Pancreas (tissue), 10 donors: ENCODE measurements around the gene POU5F1. TPM values are rescaled to one million over a fixed set of nuclear protein-coding genes. Genes with fewer than 3 reads are reported as not detected.

Source experiments
- ATAC-seq, 4 donors: fragments of 200-7000 bp; cut with Tn5 transposase; one replicate each; pipeline versions ENCODE4 v1.8.0 to v1.9.1; 2020; ENCODE audit warnings: mild to moderate bottlenecking in 4 of 4, moderate library complexity in 4 of 4
- DNase-seq, 6 donors: peaks; one replicate each; pipeline ENCODE4 v3.0.0-alpha.2; 2020
- FAIRE-seq: peaks from 2 replicates; lab custom pipeline; 2012; peaks lifted over from hg19 to GRCh38; lab: Jason Lieb, UNC
- H3K27ac ChIP-seq, 4 donors: fragments of 200-600 bp; sonication (generic); 1 replicate in 3 of 4; 2 replicates in 1 of 4; pipeline versions ENCODE4 v1.5.0 to v1.8.0; 2020
- H3K27me3 ChIP-seq, 4 donors: fragments of 200-600 bp; one replicate each; pipeline ENCODE4 v1.8.0; 2021
- H3K36me3 ChIP-seq, 3 donors: fragments of 200-600 bp; sonication (generic) in 1 of 3; one replicate each; pipeline versions ENCODE4 v1.5.0 to v1.8.0; 2020 to 2021
- H3K4me1 ChIP-seq, 3 donors: fragments of 200-600 bp; one replicate each; pipeline ENCODE4 v1.8.0; 2021
- H3K4me3 ChIP-seq, 4 donors: fragments of 200-600 bp; sonication (generic) in 2 of 4; one replicate each; pipeline versions ENCODE4 v1.5.0 to v1.8.0; 2020 to 2021
- H3K9me3 ChIP-seq, 4 donors: fragments of 200-600 bp; one replicate each; pipeline ENCODE4 v1.8.0; 2021
- WGBS, 2 donors: extraction: QIAGEN DNeasy Blood & Tissue Kit; methylation state at CpG; one replicate each; pipeline ENCODE4 v1.1.7; 2013; 5-methylcytosine and 5-hydroxymethylcytosine counted together
- intact Hi-C, 3 donors: fragments of 100-400 bp; cut with DNase I; formaldehyde crosslinking; loops; one replicate each; pipeline versions ENCODE4 v1.11.1 to v1.14.2; 2022
- polyA plus RNA-seq, 2 donors: library from polyadenylated mRNA; stranded (reverse); fragments of 200-250 nt; gene quantifications; one replicate each; pipeline ENCODE4 v1.2.3, GENCODE V29; 2013
- total RNA-seq, 6 donors: library from RNA; stranded (reverse); fragmentation: NEBNext Ultra II Directional in 4 of 6; extraction: Animal tissue kit (Norgen Biotek cat#: 25700) in 4 of 6; gene quantifications; one replicate each; pipeline versions ENCODE4 v1.2.1 to v1.2.4, GENCODE V29; 2021 to 2023
- TF ChIP-seq, protein P1 (sequence below), 4 donors: fragments of 200-600 bp; sonication (generic) in 3 of 4; IDR thresholded peaks; one replicate each; pipeline versions ENCODE4 v1.5.0 to v1.8.0; 2021; ENCODE audit warnings: antibody characterized with exemption in 4 of 4
- donor health status: healthy with polysubstance abuse.
- donor health status: DM: no; HTN: no; CAD: no; lungs with moderate emphysema.
- donor health status: DM: no; HTN: no; CAD: no.
- donor health status: control.
- donor health status: control.
- donor health status: Bipolar disorder and iron deficiency.
- donor health status: DM: yes; HTN: yes; CAD: no.
- donor health status: DM: no; HTN: no; CAD: no.
- donor health status: DM: no; HTN: no; CAD: no.
- donor health status: DM: yes; HTN: yes; CAD: no.

The POU5F1 gene
- total and polyA plus RNA-seq, 8 donors: 1.1 to 32.1 (median 4.3) TPM

DNA sequence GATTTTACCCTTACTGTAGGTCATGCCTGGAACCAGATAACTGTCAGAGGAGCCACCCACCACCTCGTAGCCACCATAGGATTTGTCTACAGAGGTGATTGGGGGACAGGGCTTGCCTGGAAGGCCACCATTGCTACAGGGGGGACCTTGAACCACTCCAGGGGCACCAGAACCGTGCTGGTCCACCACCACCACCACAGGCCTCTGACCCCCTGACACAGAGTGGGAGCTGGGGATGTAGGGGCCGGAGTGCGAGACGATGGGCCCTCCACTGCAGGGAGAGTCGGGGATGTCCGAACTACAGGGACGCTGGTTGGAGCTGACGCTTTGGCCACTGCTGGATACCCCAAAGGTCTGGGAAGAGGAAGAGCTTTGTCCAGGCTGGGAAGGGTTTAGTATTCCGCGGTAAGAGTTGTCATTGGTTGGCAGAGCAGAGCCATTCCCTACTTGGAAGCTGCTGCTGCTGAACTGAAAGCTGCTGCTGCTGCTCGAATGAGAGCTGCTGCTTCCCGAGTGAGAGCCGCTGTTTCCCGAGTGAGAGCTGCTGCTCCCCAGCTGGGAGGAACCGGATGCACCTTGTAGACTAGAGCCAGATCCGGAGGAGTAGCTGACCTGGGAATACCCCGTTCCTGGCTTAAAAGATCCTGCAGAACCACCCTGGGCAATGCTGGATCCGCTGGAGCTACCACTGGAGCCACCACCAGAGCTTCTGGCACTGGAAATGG lies 53.7 kb downstream of the POU5F1 start:
- TF ChIP-seq, protein P1, sequence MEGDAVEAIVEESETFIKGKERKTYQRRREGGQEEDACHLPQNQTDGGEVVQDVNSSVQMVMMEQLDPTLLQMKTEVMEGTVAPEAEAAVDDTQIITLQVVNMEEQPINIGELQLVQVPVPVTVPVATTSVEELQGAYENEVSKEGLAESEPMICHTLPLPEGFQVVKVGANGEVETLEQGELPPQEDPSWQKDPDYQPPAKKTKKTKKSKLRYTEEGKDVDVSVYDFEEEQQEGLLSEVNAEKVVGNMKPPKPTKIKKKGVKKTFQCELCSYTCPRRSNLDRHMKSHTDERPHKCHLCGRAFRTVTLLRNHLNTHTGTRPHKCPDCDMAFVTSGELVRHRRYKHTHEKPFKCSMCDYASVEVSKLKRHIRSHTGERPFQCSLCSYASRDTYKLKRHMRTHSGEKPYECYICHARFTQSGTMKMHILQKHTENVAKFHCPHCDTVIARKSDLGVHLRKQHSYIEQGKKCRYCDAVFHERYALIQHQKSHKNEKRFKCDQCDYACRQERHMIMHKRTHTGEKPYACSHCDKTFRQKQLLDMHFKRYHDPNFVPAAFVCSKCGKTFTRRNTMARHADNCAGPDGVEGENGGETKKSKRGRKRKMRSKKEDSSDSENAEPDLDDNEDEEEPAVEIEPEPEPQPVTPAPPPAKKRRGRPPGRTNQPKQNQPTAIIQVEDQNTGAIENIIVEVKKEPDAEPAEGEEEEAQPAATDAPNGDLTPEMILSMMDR (IDR thresholded peaks at IDR 0.05): no peak
- Histone ChIP-seq H3K4me1 (no peaks in the 10 kb centered on the region), H3K27me3 (no peaks in the 10 kb centered on the region), H3K9me3 (no peaks in the 10 kb centered on the region), H3K4me3 (no peak overlapping the region), H3K36me3 (no peaks in the 10 kb centered on the region), H3K27ac (no peak overlapping the region)
- FAIRE-seq (no peak), ATAC-seq (no peak), DNase-seq (no peak)
- intact Hi-C loops: no loop called here
- 62 to 76% methylated on average over 19 of the region's 19 CpGs for WGBS, 2 donors

DNA sequence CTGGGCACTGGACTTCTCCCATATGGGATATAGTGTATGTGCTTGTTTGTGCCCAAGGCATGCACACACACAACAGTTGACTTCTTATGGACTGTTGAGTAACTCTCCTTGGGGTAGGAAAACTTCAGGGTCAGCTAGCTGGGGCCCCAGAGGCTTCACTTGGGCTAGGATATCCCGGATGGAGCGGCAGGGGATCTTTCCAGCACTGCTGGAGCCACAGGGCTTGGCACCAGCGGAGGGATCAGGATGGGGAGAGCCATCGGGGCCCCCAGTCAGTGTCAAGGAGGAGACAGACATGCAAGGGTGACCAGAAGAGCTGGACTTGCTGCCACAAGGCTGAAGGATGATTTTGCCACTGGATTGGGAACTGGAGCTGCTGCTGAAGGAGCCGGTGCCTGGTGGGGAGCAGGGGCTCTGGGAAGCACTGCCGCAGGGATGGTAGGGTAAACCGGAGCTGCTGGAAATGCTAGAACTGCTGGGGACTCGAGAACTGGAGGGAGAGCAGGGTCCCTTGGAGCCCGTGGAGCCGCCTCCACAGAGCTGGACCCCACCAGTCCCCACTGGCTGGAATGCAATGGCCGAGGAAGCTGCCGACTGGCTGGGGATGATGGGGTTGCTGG lies 54.4 kb downstream of the POU5F1 start:
- no peak for FAIRE-seq
- no peak for DNase-seq
- TF ChIP-seq, protein P1 (IDR thresholded peaks at IDR 0.05): no peak
- H3K4me1 ChIP-seq: no peaks in the 10 kb centered on the region
- H3K36me3 ChIP-seq: no peaks in the 10 kb centered on the region
- H3K27ac ChIP-seq: no peak overlapping the region
- H3K4me3 ChIP-seq: no peak overlapping the region
- no peaks in the 10 kb centered on the region for H3K27me3 ChIP-seq
- H3K9me3 ChIP-seq: no peaks in the 10 kb centered on the region
- intact Hi-C loops: no loop called here
- ATAC-seq: no peak
- WGBS, 2 donors: 71 to 81% methylated on average over 12 of the region's 12 CpGs

DNA sequence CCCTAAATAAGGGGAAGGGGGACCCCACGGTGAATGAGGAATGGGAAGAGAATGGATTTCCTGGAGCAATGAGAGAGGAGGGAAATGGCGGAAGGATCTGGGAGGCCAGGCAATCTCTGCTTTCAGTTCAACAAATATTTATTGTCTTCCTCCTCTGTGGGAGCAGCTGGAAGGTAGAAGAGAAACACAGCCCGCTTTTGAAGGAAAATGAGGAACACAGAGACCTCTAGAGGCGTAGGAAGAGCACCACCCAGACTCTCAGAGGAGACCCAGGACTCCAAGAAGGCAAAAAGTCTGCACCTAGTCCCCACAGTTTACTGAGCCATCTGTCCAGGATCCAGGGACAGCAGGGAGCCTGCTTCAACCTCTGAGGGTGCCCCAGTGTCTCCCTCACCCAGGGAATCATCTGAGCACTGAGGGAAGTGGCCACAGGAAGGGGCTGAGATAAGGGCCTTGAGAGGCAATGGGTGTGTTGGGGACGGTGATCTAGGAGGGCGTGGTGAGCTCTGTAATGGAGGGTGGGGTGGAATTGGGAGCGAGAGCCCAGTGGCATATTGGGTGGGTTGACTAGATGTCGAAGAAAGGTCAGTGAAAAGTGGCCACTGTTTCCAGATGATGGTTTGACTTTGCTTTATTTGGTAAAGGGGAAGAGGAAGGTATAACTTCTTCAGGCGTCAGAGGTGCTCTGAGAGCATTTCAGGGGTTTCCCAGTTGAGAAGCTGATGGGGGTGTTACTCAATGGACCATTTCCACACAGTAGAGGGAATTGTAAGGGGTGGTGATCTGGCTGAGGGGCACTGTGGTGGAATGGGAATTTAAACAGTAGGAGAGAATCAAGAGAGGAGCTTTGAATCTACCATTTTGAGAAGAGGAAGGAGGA lies 55.3 kb downstream of the POU5F1 start:
- no peaks in the 10 kb centered on the region for H3K9me3 ChIP-seq
- DNase-seq (no peak), FAIRE-seq (no peak)

DNA sequence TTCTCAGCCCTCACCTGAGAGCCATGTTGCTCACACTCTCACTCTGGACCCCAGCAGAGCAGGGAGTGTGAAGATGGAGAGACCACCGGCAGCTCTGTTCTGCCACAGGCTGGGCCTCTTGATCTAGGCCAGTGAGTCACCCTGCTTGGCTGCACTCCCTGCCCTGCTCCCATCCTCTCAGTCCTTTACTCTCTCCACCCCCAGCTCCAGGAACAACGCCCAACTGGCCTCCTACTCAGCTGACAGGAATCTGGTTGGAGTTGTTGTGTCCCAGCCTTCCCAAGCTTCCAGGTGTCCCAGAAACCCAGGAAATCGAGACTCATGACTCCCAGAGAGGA lies 56.0 kb downstream of the POU5F1 start, which contains the start of gene PSORS1C1:
PSORS1C1 (plus strand) TSS at position 260 of the 338 bp plus-strand sequence. CDS start 14,833 bp downstream, outside the sequence.
- intact Hi-C loops: no loop called here
- peak; percentile 74 to 92 (median 86) for ATAC-seq
- Histone ChIP-seq H3K4me1 (no peaks in the 10 kb centered on the region), H3K27me3 (no peaks in the 10 kb centered on the region), H3K4me3 (no peak within 1 kb of the TSS), H3K36me3 (no peaks in the 10 kb centered on the region), H3K9me3 (no peaks in the 10 kb centered on the region), H3K27ac (peak within 1 kb of the TSS in 1 of 4 donors; percentile 57)
- DNase-seq: peak in 3 of 6 donors; percentile 21 to 67 (median 55)
- TF ChIP-seq, protein P1 (IDR thresholded peaks at IDR 0.05): no peak
- no peak for FAIRE-seq
- WGBS, 2 donors: 27 to 46% methylated on average over 3 of the region's 3 CpGs

More for the DNA sequence above, 55.3 kb downstream of the POU5F1 start:
- Histone ChIP-seq H3K27ac (peak overlapping the region in 1 of 4 donors; percentile 57), H3K4me1 (no peaks in the 10 kb centered on the region), H3K27me3 (no peaks in the 10 kb centered on the region), H3K4me3 (no peak overlapping the region), H3K36me3 (no peaks in the 10 kb centered on the region)
- peak in 2 of 4 donors; percentile 43 to 67 for ATAC-seq
- intact Hi-C loops: no loop called here
- WGBS, 2 donors: 62 to 80% methylated on average over 9 of the region's 9 CpGs
- TF ChIP-seq, protein P1 (IDR thresholded peaks at IDR 0.05): no peak

Other genes with a start within 250 kb of the POU5F1 start
- gene SFTA2, start 238.5 kb downstream of the POU5F1 start, total RNA-seq: 1 to 10 TPM in 5 of 6 donors, under 1 TPM in 1; 0.83 to 6.6 (median 2.1) TPM
- gene SFTA2, start 238.5 kb downstream of the POU5F1 start, polyA plus RNA-seq: 10 to 100 TPM; 14.4 to 22.9 TPM
- gene MUCL3, start 229.7 kb downstream of the POU5F1 start, total RNA-seq: 1 to 10 TPM in 1 of 6 donors, under 1 TPM in 1, not detected in 4; 0.09 to 5.6 TPM
- gene MUCL3, start 229.7 kb downstream of the POU5F1 start, polyA plus RNA-seq: 1 to 10 TPM in 1 of 2 donors, under 1 TPM in 1; 0.04 to 1.2 TPM
- gene MUC21, start 187.0 kb downstream of the POU5F1 start, total RNA-seq: not detected
- under 1 TPM; 0.07 to 0.23 TPM for gene MUC21, start 187.0 kb downstream of the POU5F1 start, polyA plus RNA-seq
- gene MUC22, start 160.2 kb downstream of the POU5F1 start, total RNA-seq: not detected
- under 1 TPM in 1 of 2 donors, not detected in 1; 0.02 TPM for gene MUC22, start 160.2 kb downstream of the POU5F1 start, polyA plus RNA-seq
- not detected for gene C6orf15, start 58.1 kb downstream of the POU5F1 start, total RNA-seq
- gene C6orf15, start 58.1 kb downstream of the POU5F1 start, polyA plus RNA-seq: not detected
- 1 to 10 TPM in 1 of 6 donors, under 1 TPM in 5; 0.06 to 1.4 (median 0.30) TPM for gene PSORS1C1, start 55.9 kb downstream of the POU5F1 start, total RNA-seq
- 1 to 10 TPM in 1 of 2 donors, under 1 TPM in 1; 0.70 to 1.9 TPM for gene PSORS1C1, start 55.9 kb downstream of the POU5F1 start, polyA plus RNA-seq
- under 1 TPM in 1 of 6 donors, not detected in 5; 0.06 TPM for gene CDSN, start 50.2 kb downstream of the POU5F1 start, total RNA-seq
- gene CDSN, start 50.2 kb downstream of the POU5F1 start, polyA plus RNA-seq: under 1 TPM; 0.05 to 0.08 TPM
- not detected for gene PSORS1C2, start 31.6 kb downstream of the POU5F1 start, total RNA-seq
- gene PSORS1C2, start 31.6 kb downstream of the POU5F1 start, polyA plus RNA-seq: not detected
- gene CCHCR1, start 12.9 kb downstream of the POU5F1 start, total RNA-seq: 10 to 100 TPM in 5 of 6 donors, 1 to 10 TPM in 1; 6.7 to 19.3 (median 11.3) TPM
- gene CCHCR1, start 12.9 kb downstream of the POU5F1 start, polyA plus RNA-seq: 10 to 100 TPM; 22.3 to 27.0 TPM
- 1 to 10 TPM in 5 of 6 donors, under 1 TPM in 1; 0.83 to 2.4 (median 1.8) TPM for gene TCF19, start 12.1 kb downstream of the POU5F1 start, total RNA-seq
- gene TCF19, start 12.1 kb downstream of the POU5F1 start, polyA plus RNA-seq: 1 to 10 TPM; 1.9 to 3.4 TPM
- 100 to 1,000 TPM; 135 to 297 (median 208) TPM for gene HLA-C, start 101.4 kb upstream of the POU5F1 start, total RNA-seq
- gene HLA-C, start 101.4 kb upstream of the POU5F1 start, polyA plus RNA-seq: 100 to 1,000 TPM; 147 to 160 TPM
- 1,000 to 10,000 TPM in 1 of 6 donors, 100 to 1,000 TPM in 5; 141 to 1,089 (median 229) TPM for gene HLA-B, start 186.5 kb upstream of the POU5F1 start, total RNA-seq
- 100 to 1,000 TPM; 269 to 373 TPM for gene HLA-B, start 186.5 kb upstream of the POU5F1 start, polyA plus RNA-seq
- 10 to 100 TPM in 1 of 6 donors, 1 to 10 TPM in 5; 4.8 to 15.8 (median 5.7) TPM for gene MICA, start 232.9 kb upstream of the POU5F1 start, total RNA-seq
- 10 to 100 TPM; 13.6 to 22.6 TPM for gene MICA, start 232.9 kb upstream of the POU5F1 start, polyA plus RNA-seq